SK-N-SH treated with all-trans-retinoic acid at 6 μM for 48 hours (cell line): Measurements from ENCODE around the gene NEK10.

Experiments
- GLIS3 ChIP-seq: fragments of 250-450 bp; sonication (Bioruptor Pico); IDR thresholded peaks from 2 replicates; pipeline ENCODE4 v1.5.0; 2020; ENCODE audit warnings: mild to moderate bottlenecking, moderate library complexity
- ZNF70 ChIP-seq: fragments of 450-650 bp; formaldehyde crosslinking; IDR thresholded peaks from 2 replicates; pipeline ENCODE4 v1.5.0; 2020; ENCODE audit warnings: mild to moderate bottlenecking, moderate library complexity
- ZNF8 ChIP-seq: fragments of 450-650 bp; formaldehyde crosslinking; IDR thresholded peaks from 2 replicates; pipeline ENCODE4 v1.5.0; 2020; ENCODE audit warnings: mild to moderate bottlenecking, moderate library complexity
- TF ChIP-seq, protein P1 (sequence below): fragments of 250-450 bp; sonication (Bioruptor Pico); IDR thresholded peaks from 2 replicates; pipeline ENCODE4 v1.8.0; 2020; ENCODE audit warnings: mild to moderate bottlenecking, moderate library complexity, borderline replicate concordance

DNA sequence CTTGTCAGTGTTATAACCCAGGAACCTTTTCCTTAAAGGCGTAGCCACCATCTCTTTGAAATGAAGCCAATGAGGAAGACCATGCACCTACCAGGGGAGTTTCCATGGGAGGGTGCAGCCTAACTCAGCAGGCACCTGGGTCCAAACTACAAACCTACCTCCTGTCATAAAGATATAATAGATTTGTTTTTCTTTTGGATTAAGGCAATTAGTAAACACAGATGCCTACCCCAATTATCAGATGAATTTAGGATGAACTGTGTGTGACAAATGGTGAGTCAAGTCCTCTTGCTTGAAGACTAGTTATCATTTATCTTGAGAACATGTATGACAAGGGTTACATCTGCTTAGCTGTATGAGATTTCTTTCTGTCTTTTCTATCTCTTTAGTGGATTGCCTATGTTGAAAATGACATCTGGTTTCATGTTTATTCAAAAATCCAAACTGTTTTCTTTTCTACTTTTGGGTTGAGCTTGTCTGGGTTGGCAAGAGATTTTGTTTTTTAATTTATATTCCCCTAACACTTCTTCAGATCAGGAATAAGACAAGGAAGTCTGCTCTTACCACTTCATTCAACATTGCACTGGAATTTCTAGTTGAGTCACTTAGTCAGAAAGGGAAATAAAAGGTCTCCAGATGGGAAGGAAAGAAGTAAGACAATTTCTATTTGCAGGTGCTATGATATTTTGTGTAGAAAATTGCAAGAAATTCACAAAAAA is 149.9 kb downstream of the NEK10 start:
- TF ChIP-seq, protein P1, sequence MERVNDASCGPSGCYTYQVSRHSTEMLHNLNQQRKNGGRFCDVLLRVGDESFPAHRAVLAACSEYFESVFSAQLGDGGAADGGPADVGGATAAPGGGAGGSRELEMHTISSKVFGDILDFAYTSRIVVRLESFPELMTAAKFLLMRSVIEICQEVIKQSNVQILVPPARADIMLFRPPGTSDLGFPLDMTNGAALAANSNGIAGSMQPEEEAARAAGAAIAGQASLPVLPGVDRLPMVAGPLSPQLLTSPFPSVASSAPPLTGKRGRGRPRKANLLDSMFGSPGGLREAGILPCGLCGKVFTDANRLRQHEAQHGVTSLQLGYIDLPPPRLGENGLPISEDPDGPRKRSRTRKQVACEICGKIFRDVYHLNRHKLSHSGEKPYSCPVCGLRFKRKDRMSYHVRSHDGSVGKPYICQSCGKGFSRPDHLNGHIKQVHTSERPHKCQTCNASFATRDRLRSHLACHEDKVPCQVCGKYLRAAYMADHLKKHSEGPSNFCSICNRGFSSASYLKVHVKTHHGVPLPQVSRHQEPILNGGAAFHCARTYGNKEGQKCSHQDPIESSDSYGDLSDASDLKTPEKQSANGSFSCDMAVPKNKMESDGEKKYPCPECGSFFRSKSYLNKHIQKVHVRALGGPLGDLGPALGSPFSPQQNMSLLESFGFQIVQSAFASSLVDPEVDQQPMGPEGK (CRISPR knock-in tag) = no peak
- TF ChIP-seq ZNF8 (CRISPR knock-in tag) (no peak), ZNF70 (CRISPR knock-in tag) (no peak), GLIS3 (CRISPR knock-in tag) (no peak)
